Breast epithelium (tissue), 4 donors: ENCODE measurements around the gene PHPT1. TPM values are rescaled to one million over a fixed set of nuclear protein-coding genes. Genes with fewer than 3 reads are reported as not detected.
"Not testable (repeated sequence)": the region's sequence is repeated elsewhere in the genome, so short reads cannot be mapped to it uniquely, and the experiment has no call there.

ENCODE experiments used
- DNase-seq, 2 donors: peaks; one replicate each; pipeline ENCODE4 v3.0.0-alpha.2; 2019; ENCODE audit warnings: low spot score in 2 of 2
- H3K27ac ChIP-seq, 2 donors: fragments of 200-600 bp; sonication (generic) in 1 of 2; one replicate each; pipeline ENCODE4 v1.5.1; 2016 to 2019; ENCODE audit warnings: mild to moderate bottlenecking in 1 of 2
- H3K27me3 ChIP-seq, 2 donors: fragments of 200-600 bp; sonication (generic) in 1 of 2; one replicate each; pipeline versions ENCODE4 v1.5.1 to v1.6.0; 2017 to 2019; ENCODE audit warnings: control low read depth in 1 of 2, mild to moderate bottlenecking in 1 of 2
- H3K36me3 ChIP-seq: fragments of 200-600 bp; one replicate; pipeline ENCODE4 v1.5.1; 2019
- H3K4me1 ChIP-seq, 2 donors: fragments of 200-600 bp; sonication (generic); one replicate each; pipeline ENCODE4 v1.5.1; 2016 to 2019; ENCODE audit warnings: control low read depth in 1 of 2
- H3K4me3 ChIP-seq, 3 donors: fragments of 200-600 bp; sonication (generic); 1 replicate in 2 of 3; 2 replicates in 1 of 3; pipeline ENCODE4 v1.5.1; 2016 to 2019; ENCODE audit warnings: mild to moderate bottlenecking in 3 of 3, moderate library complexity in 2 of 3
- H3K9me3 ChIP-seq, 2 donors: fragments of 200-600 bp; sonication (generic) in 1 of 2; one replicate each; pipeline ENCODE4 v1.5.1; 2016 to 2019; ENCODE audit warnings: control low read depth in 1 of 2
- CTCF ChIP-seq, 3 donors: fragments of 450-650 bp; IDR thresholded peaks; one replicate each; pipeline ENCODE4 v1.5.1; 2016 to 2017; ENCODE audit warnings: antibody characterized with exemption in 3 of 3, mild to moderate bottlenecking in 3 of 3, moderate library complexity in 3 of 3
- POLR2A ChIP-seq: fragments of 450-650 bp; IDR thresholded peaks from one replicate; pipeline ENCODE4 v1.6.1; 2016; ENCODE audit warnings: antibody characterized with exemption, mild to moderate bottlenecking, moderate library complexity
- POLR2AphosphoS5 ChIP-seq, 3 donors: sonication (generic); formaldehyde crosslinking; IDR thresholded peaks; one replicate each; pipeline ENCODE4 v1.6.1; 2017; ENCODE audit warnings: antibody characterized with exemption in 3 of 3
- intact Hi-C: fragments of 100-400 bp; cut with DNase I; formaldehyde crosslinking; loops from one replicate; pipeline ENCODE4 v1.15.1; 2023; ENCODE audit warnings: low total_unique reads
- total RNA-seq, 3 donors: library from RNA; depleted of rRNA; stranded (reverse); fragments of >200 nt; gene quantifications; one replicate each; pipeline ENCODE4 v1.1.0, GENCODE V29; 2016

The PHPT1 gene
- total RNA-seq, 3 donors from 2014 or later, result 43.2 to 70.8 (median 52.5) TPM

GRCh38 chr9:136862849-136863622 is 13.8 kb downstream of the PHPT1 start:
- Histone ChIP-seq H3K36me3 (peaks cover 6% of the 10 kb centered on the region), H3K9me3 (no peaks in the 10 kb centered on the region), H3K4me3 (no peak overlapping the region), H3K27me3 (no peaks in the 10 kb centered on the region), H3K4me1 (peaks cover 5 to 18% of the 10 kb centered on the region in 2 donors), H3K27ac (no peak overlapping the region)
- intact Hi-C loops, result no loop called here
- DNase-seq, result peak in 1 of 2 donors; percentile 50
- TF ChIP-seq POLR2A, result no peak
- TF ChIP-seq POLR2AphosphoS5 (IDR thresholded peaks at IDR 0.05), result no peak
- TF ChIP-seq CTCF (IDR thresholded peaks at IDR 0.05), result no peak

- TF ChIP-seq CTCF (IDR thresholded peaks at IDR 0.05), result no peak
- no peak for TF ChIP-seq POLR2A
- no peak for TF ChIP-seq POLR2AphosphoS5 (IDR thresholded peaks at IDR 0.05)
- Histone ChIP-seq H3K27ac (no peak overlapping the region), H3K4me3 (no peak overlapping the region), H3K27me3 (no peaks in the 10 kb centered on the region), H3K36me3 (peaks cover 6% of the 10 kb centered on the region), H3K9me3 (no peaks in the 10 kb centered on the region), H3K4me1 (peaks cover 5 to 13% of the 10 kb centered on the region in 2 donors)
- intact Hi-C loops, result no loop called here
- no peak for DNase-seq
These were observed 14.5 kb downstream of the PHPT1 start for GRCh38 chr9:136863623-136864273.

- intact Hi-C loops, result loop anchor here (1.0 kb wide), 1 partner anchor 36 kb away; no protein-coding TSS in a partner anchor
- peak overlapping the region; percentile 85 to 94 (median 86) for H3K4me3 ChIP-seq
- no peak for DNase-seq
- TF ChIP-seq CTCF (IDR thresholded peaks at IDR 0.05) (no peak), POLR2AphosphoS5 (IDR thresholded peaks at IDR 0.05) (no peak), POLR2A (no peak)
- peak overlapping the region; percentile 90 to 96 for H3K27ac ChIP-seq
- peaks cover 6% of the 10 kb centered on the region for H3K36me3 ChIP-seq
- peaks cover 5 to 6% of the 10 kb centered on the region in 2 donors for H3K4me1 ChIP-seq
- H3K9me3 ChIP-seq, result no peaks in the 10 kb centered on the region
- H3K27me3 ChIP-seq, result no peaks in the 10 kb centered on the region
These were observed 16.0 kb downstream of the PHPT1 start for GRCh38 chr9:136865041-136865767.

- Histone ChIP-seq H3K27me3 (no peaks in the 10 kb centered on the region), H3K4me1 (peaks cover 5 to 6% of the 10 kb centered on the region in 2 donors), H3K9me3 (no peaks in the 10 kb centered on the region), H3K4me3 (peak overlapping the region; percentile 85 to 94 (median 86)), H3K36me3 (peaks cover 6% of the 10 kb centered on the region), H3K27ac (peak overlapping the region; percentile 90 to 96)
- TF ChIP-seq POLR2A (no peak), CTCF (IDR thresholded peaks at IDR 0.05) (no peak), POLR2AphosphoS5 (IDR thresholded peaks at IDR 0.05) (no peak)
- DNase-seq, result peak in 1 of 2 donors; percentile 52
- intact Hi-C loops, result loop anchor here (1.0 kb wide), 1 partner anchor 36 kb away; no protein-coding TSS in a partner anchor
These were observed 16.5 kb downstream of the PHPT1 start for GRCh38 chr9:136865768-136866103.

- H3K4me1 ChIP-seq, H3K27me3 ChIP-seq, H3K9me3 ChIP-seq, intact Hi-C loops, H3K36me3 ChIP-seq: not testable (repeated sequence)
- peak overlapping the region in 1 of 2 donors; percentile 90 for H3K27ac ChIP-seq
- DNase-seq, result peak in 1 of 2 donors; percentile 51
- H3K4me3 ChIP-seq, result peak overlapping the region; percentile 85 to 94 (median 86)
These were observed 17.8 kb downstream of the PHPT1 start for GRCh38 chr9:136866898-136867421.
